GM12892 (cell line): ENCODE results near the gene ZBTB16.

Experiments used
- POLR2A ChIP-seq: IDR thresholded peaks from 2 replicates; pipeline ENCODE4 v1.6.1; 2011; ENCODE audit warnings: low read depth, low read length, control low read depth
- POLR2AphosphoS5 ChIP-seq: IDR thresholded peaks from 2 replicates; pipeline ENCODE4 v1.6.1; 2011; ENCODE audit warnings: low read depth, low read length, control low read depth

DNA sequence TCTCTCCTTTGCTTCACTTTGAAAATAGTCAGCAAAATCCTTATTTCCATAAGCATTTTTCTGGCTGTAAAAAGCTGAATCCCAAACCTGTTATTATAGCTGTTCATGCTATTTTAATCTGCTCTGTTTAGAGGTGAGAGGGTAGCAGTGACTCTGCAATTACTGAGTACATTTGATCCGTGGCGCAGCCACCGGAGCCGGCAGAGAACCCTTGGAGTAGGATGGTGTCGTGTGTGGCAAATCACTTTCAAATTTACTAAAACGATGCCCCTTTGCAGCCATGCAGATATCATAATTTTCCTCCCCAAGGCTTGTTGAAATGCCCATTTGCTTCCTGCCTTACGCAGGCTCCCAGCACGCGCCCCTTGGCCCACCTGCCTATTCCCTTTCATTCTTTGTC is 69.6 kb downstream of the ZBTB16 start:
- TF ChIP-seq POLR2A (no peak), POLR2AphosphoS5 (no peak)
